ENCODE data around the gene GLIS1. TPM values are rescaled to one million over a fixed set of nuclear protein-coding genes. Genes with fewer than 3 reads are reported as not detected.

The GLIS1 gene
- total and polyA plus RNA-seq, 10 of the 15 experiments (the other 5 are each of a cell fraction or from before 2014, with no cell fraction given): not detected

- no peak for TF ChIP-seq ELK1 (IDR thresholded peaks at IDR 0.05; ENCODE audit: low read depth, low read length)
- no peak for TF ChIP-seq ZNF24 (IDR thresholded peaks at IDR 0.05)
- TF ChIP-seq KDM1A (IDR thresholded peaks at IDR 0.05; ENCODE audit: borderline replicate concordance): no peak
- TF ChIP-seq EZH2 (IDR thresholded peaks at IDR 0.05; ENCODE audit: borderline replicate concordance, control insufficient read depth, low read depth, low read length): no peak
- TF ChIP-seq SMAD5 (IDR thresholded peaks at IDR 0.05; ENCODE audit: low read depth): no peak
- no peak for TF ChIP-seq CREB1 (IDR thresholded peaks at IDR 0.05; ENCODE audit: low read depth)
These were observed 101.2 kb downstream of the GLIS1 start (continued) for GRCh38 chr1:53637511-53638359.

- ChIA-PET POLR2A (no interaction called here), CTCF (interaction anchor here (1.0 kb wide), 1 partner anchor 147 kb away, joined by 4 read pairs; no protein-coding TSS in a partner anchor), SMC1A (ENCODE audit: uncharacterized antibody, unreplicated experiment) (no interaction called here), RAD21 (ENCODE audit: unreplicated experiment) (interaction anchor here (1.1 kb wide), 1 partner anchor 153 kb away, joined by 3 read pairs; no protein-coding TSS in a partner anchor)
- Histone ChIP-seq H3K4me2 (ENCODE audit: control insufficient read depth, insufficient read depth) (no peak overlapping the region), H3K9me3 (replicated peaks; ENCODE audit: control insufficient read depth, insufficient read depth, low read length) (no peaks in the 10 kb centered on the region), H3K9ac (ENCODE audit: control insufficient read depth, insufficient read depth, low read length) (no peak overlapping the region), H4K20me1 (ENCODE audit: control insufficient read depth, insufficient read depth) (no peaks in the 10 kb centered on the region), H3K36me3 (ENCODE audit: control insufficient read depth in 2 of 2, insufficient read depth in 2 of 2, low read length in 1 of 2) (no peaks in the 10 kb centered on the region), H3K4me1 (ENCODE audit: control insufficient read depth, insufficient read depth, low read length) (no peaks in the 10 kb centered on the region), H3K4me3 (no peak overlapping the region), H2AFZ (ENCODE audit: control insufficient read depth, low read depth, low read length) (no peak overlapping the region), H3K27me3 (replicated peaks in 1 of 2; ENCODE audit: control insufficient read depth in 2 of 2, insufficient read depth in 2 of 2, low read length in 1 of 2) (peaks cover 0 to 2% of the 10 kb centered on the region in 2 experiments; a peak in 1 of 4 replicates), H3K79me2 (ENCODE audit: control insufficient read depth, insufficient read depth, low read length) (no peaks in the 10 kb centered on the region), H3K27ac (ENCODE audit: control insufficient read depth, insufficient read depth) (no peak overlapping the region)
- intact Hi-C loops (cut with micrococcal nuclease; ENCODE audit: unreplicated experiment): no loop called here
- 59% methylated on average over 11 of the region's 11 CpGs for WGBS (ENCODE audit: insufficient coverage, insufficient replicate concordance, low lambda C conversion rate, missing lambda C conversion rate)
- in situ Hi-C loops (cut with MboI): no loop called here
- ATAC-seq: no peak
- TF ChIP-seq NBN (IDR thresholded peaks at IDR 0.05): no peak
- TF ChIP-seq BMI1 (IDR thresholded peaks at IDR 0.05; ENCODE audit: borderline replicate concordance): no peak
- no peak for TF ChIP-seq RELB (IDR thresholded peaks at IDR 0.05; ENCODE audit: low read depth)
- TF ChIP-seq NFIC (IDR thresholded peaks at IDR 0.05; ENCODE audit: low read depth, low read length): no peak
- no peak for DNase-seq (ENCODE audit: low read depth, low spot score)
- no peak for FAIRE-seq
- no TSS peak for BruUV-seq (replicated peaks)
These were observed 102.3 kb downstream of the GLIS1 start for GRCh38 chr1:53636621-53637171.

Measured in GM12878 (cell line).